DMS79 (cell line): ENCODE results near the gene PDE11A.

Experiments used
- DNase-seq: peaks from one replicate; lab custom pipeline; 2025; lab: John Stamatoyannopoulos, UW

PDE11A gene

GRCh38 chr2:177597759-177598158, 474.8 kb downstream of the PDE11A start:
- DNase-seq: no peak

- DNase-seq: no peak
Measured at GRCh38 chr2:177596866-177597265, 475.7 kb downstream of the PDE11A start.

- DNase-seq: no peak
Measured at GRCh38 chr2:177595126-177595845, 477.3 kb downstream of the PDE11A start.

GRCh38 chr2:177593402-177593801, 479.2 kb downstream of the PDE11A start:
- no peak for DNase-seq

GRCh38 chr2:177592945-177593344, 479.6 kb downstream of the PDE11A start:
- DNase-seq: no peak

- no peak for DNase-seq
Measured at GRCh38 chr2:177592397-177592796, 480.2 kb downstream of the PDE11A start.

GRCh38 chr2:177589186-177589585, 483.4 kb downstream of the PDE11A start:
- DNase-seq: no peak

DNA sequence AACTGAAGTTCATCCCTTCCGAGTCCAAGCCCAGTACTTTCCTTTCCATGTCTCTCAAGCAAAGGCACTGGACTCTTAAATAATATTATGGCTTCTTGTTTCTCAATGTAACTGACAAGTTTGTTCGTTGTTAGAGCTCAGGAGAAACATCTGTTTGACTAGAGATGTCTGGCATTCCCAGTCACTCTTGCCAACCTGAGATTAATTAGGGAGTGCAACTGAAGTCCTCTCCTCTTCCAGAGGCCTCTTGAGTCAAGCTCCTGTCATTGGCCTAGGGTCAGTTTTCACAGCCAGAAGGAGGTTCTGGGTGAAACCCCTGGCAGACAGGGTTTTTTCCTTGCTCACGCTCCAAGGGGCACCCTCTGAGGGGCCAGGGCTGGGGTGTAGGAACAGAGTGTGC, 483.9 kb downstream of the PDE11A start:
- DNase-seq: no peak

- no peak for DNase-seq
Measured at GRCh38 chr2:177587371-177587770, 485.2 kb downstream of the PDE11A start.

DNA sequence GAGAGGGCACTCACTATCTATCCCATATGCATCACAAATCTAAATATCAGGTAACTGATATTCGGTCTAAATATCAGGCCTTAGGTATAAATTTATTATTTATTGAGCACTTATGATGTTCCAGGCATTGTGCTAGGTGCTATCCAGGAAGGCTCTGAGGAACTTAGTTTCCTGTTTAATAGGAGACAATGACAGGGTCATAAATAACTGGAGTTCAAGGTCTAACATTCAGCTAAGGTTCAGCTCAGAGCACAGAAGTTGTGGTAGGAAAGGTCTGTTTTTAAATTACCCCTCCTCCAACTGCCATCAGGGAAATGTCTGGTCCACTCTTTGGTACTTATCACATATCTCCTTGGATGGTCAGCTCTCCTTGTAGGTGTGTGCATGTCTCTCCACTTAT, 486.4 kb downstream of the PDE11A start:
- no peak for DNase-seq

- DNase-seq: no peak
Measured at GRCh38 chr2:177585234-177585863, 487.2 kb downstream of the PDE11A start.

DNA sequence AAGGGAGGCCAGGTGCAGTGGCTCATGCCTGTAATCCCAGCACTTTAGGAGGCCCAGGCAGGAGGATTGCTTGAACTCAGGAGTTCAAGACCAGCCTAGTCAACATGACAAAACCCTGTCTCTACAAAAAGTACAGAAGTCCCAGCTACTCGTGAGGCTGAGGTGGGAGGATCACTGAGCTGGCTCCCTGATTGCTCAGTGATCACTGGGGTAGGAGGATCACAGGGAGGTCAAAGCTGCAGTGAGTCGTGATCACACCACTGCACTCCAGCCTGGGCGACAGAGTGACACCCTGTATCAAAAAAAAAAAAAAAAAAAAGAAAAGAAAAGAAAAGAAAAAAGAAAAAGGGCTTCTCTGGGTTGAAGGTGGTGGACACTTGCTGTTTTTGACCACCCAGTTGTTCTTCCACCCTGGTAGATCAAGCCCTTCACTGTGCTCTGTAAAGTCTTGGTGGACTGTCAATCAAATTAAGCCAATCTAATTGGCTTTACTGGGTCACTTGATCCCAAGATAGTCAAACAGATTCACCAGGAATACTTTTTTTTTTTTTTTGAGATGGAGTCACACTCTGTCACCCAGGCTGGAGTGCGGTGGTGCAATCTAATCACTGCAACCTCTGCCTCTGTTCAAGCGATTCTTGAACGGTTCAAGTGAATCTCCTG, 488.4 kb downstream of the PDE11A start:
- DNase-seq: no peak

- DNase-seq: no peak
Measured at GRCh38 chr2:177582000-177582399, 490.6 kb downstream of the PDE11A start.

- no peak for DNase-seq
Measured at GRCh38 chr2:177579486-177580036, 493.0 kb downstream of the PDE11A start.

DNA sequence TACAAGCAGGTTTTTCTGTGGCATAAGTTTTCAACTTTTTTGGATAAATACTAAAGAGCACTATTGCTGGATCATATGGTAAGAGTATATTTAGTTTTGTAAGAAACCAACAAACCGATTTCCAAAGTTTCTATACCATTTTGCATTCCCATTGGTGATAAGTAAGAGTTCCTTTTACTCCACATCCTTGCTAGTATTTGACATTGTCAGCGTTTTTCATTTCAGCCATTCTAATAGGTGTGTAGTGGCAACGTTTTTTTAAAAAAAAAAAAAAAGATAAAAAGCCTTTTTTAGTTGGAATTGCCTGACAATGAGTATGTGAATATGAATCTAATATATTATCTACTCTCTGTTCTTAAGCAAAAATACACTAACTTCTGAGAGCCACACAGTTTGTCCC, 494.1 kb downstream of the PDE11A start:
- no peak for DNase-seq

DNA sequence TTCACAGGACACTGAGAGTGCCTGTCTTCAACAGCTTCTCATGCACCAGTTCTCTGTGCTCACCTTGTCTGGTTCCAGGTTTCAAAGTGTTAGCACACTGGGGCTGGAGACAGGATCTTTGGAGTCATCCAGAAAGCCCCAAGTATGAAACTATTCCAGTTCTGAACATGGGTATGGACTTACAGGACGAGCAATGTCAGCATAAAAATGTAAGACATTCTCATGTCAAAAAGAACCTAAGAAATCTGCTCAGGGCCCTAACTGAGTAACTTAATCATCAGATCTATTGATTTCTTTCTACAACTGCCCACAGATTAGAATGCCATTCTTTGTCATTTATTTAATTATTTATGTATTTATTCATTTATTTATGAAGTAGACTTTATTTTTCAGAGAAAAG, 495.5 kb downstream of the PDE11A start:
- DNase-seq: no peak

GRCh38 chr2:177575358-177575757, 497.2 kb downstream of the PDE11A start:
- no peak for DNase-seq

DNA sequence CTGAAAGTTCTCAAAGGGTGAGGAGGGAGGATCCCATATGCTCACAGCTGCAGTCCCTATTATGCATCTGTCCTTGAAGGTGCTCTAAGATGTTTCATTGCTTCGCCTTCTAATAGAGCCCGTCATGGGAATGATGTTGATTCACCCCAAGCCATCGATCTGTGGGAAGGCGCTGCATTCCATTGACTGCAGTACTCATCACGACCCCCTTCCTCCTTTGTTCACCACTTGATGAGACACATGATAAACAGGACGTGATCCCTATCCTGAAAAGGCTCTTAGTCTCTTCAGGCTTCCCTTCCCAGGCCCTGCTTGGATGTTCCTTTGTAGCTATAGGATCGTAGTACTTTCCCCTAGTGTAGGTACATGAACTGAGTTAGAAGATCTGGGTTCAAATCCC, 498.2 kb downstream of the PDE11A start:
- DNase-seq: no peak
